NOMO-1 treated with DMSO at 0.1 percent for 48 hours (cell line): Measurements from ENCODE around the gene SLC19A1.
A peak's percentile ranks its signal among the peaks of the same experiment; 100 is the strongest.

Experiments
- DNase-seq: peaks from one replicate; lab custom pipeline; 2025; ENCODE audit not compliant: unreplicated experiment; lab: John Stamatoyannopoulos, UW

SLC19A1 gene

GRCh38 chr21:45493401-45494001 is 48.7 kb downstream of the SLC19A1 start:
- DNase-seq, result no peak

- no peak for DNase-seq
Measured at GRCh38 chr21:45492765-45493164, 49.5 kb downstream of the SLC19A1 start.

GRCh38 chr21:45491623-45492022 is 50.6 kb downstream of the SLC19A1 start:
- no peak for DNase-seq

- no peak for DNase-seq
Measured at GRCh38 chr21:45491056-45491455, 51.2 kb downstream of the SLC19A1 start.

GRCh38 chr21:45490049-45490731 is 52.0 kb downstream of the SLC19A1 start:
- DNase-seq, result no peak

- no peak for DNase-seq
Measured at GRCh38 chr21:45489722-45489982, 52.6 kb downstream of the SLC19A1 start.

- no peak for DNase-seq
Measured at GRCh38 chr21:45488931-45489721, 53.1 kb downstream of the SLC19A1 start.

- DNase-seq, result no peak
Measured at GRCh38 chr21:45487891-45488600, 54.2 kb downstream of the SLC19A1 start.

- DNase-seq, result no peak
Measured at GRCh38 chr21:45487161-45487806, 55.0 kb downstream of the SLC19A1 start.

- no peak for DNase-seq
Measured at GRCh38 chr21:45486443-45487160, 55.6 kb downstream of the SLC19A1 start.

GRCh38 chr21:45485686-45486442 is 56.4 kb downstream of the SLC19A1 start:
- DNase-seq, result no peak

- DNase-seq, result no peak
Measured at GRCh38 chr21:45484318-45484717, 57.9 kb downstream of the SLC19A1 start.

GRCh38 chr21:45482899-45483821 is 59.1 kb downstream of the SLC19A1 start:
- DNase-seq, result peak; percentile 40

GRCh38 chr21:45481977-45482898 is 60.0 kb downstream of the SLC19A1 start:
- no peak for DNase-seq

GRCh38 chr21:45481566-45481965 is 60.7 kb downstream of the SLC19A1 start:
- DNase-seq, result no peak

- DNase-seq, result no peak
Measured at GRCh38 chr21:45480701-45481500, 61.3 kb downstream of the SLC19A1 start.
